ENCODE data around the gene MCC.

The MCC gene

GRCh38 chr5:113267361-113267900, 220.8 kb downstream of the MCC start:
- no peak for DNase-seq

GRCh38 chr5:113266913-113267227, 221.4 kb downstream of the MCC start:
- no peak for DNase-seq

- DNase-seq: no peak
Measured at GRCh38 chr5:113266227-113266912, 221.9 kb downstream of the MCC start.

- DNase-seq: no peak
Measured at GRCh38 chr5:113265190-113265589, 223.1 kb downstream of the MCC start.

- no peak for DNase-seq
Measured at GRCh38 chr5:113264046-113264445, 224.2 kb downstream of the MCC start.

- no peak for DNase-seq
Measured at GRCh38 chr5:113263545-113263944, 224.7 kb downstream of the MCC start.

- DNase-seq: no peak
Measured at GRCh38 chr5:113262674-113263073, 225.6 kb downstream of the MCC start.

- DNase-seq: no peak
Measured at GRCh38 chr5:113259034-113259433, 229.2 kb downstream of the MCC start.

GRCh38 chr5:113257545-113257944, 230.7 kb downstream of the MCC start:
- DNase-seq: no peak

GRCh38 chr5:113256671-113257452, 231.4 kb downstream of the MCC start:
- DNase-seq: no peak

GRCh38 chr5:113255579-113256386, 232.5 kb downstream of the MCC start:
- DNase-seq: no peak

- no peak for DNase-seq
Measured at GRCh38 chr5:113255105-113255504, 233.1 kb downstream of the MCC start.

- no peak for DNase-seq
Measured at GRCh38 chr5:113253037-113253436, 235.2 kb downstream of the MCC start.

GRCh38 chr5:113252066-113252465, 236.2 kb downstream of the MCC start:
- no peak for DNase-seq

GRCh38 chr5:113250341-113250953, 237.8 kb downstream of the MCC start:
- no peak for DNase-seq

- DNase-seq: no peak
Measured at GRCh38 chr5:113249206-113249605, 239.0 kb downstream of the MCC start.

GRCh38 chr5:113246361-113246870, 241.8 kb downstream of the MCC start:
- no peak for DNase-seq

- DNase-seq: no peak
Measured at GRCh38 chr5:113245427-113246225, 242.6 kb downstream of the MCC start.

GRCh38 chr5:113244966-113245365, 243.3 kb downstream of the MCC start:
- no peak for DNase-seq

GRCh38 chr5:113243349-113243664, 244.9 kb downstream of the MCC start:
- no peak for DNase-seq

- no peak for DNase-seq
Measured at GRCh38 chr5:113242481-113243348, 245.5 kb downstream of the MCC start.

Measured in CD4-positive, alpha-beta T cell treated with Interferon alpha-2 for 1 hour (primary cell).